Upper lobe of left lung (tissue), 4 donors: ENCODE data around the gene MNAT1.

Experiments used
- CTCF ChIP-seq, 6 experiments: fragments of 450-650 bp in 4 of 6; fragments of 200-600 bp in 2 of 6; sonication (generic) in 2 of 6; IDR thresholded peaks; one replicate each; pipeline ENCODE4 v1.5.1; 2016 to 2019; ENCODE audit warnings: antibody characterized with exemption in 6 of 6
- EP300 ChIP-seq, 4 donors: sonication (generic); formaldehyde crosslinking; IDR thresholded peaks; one replicate each; pipeline ENCODE4 v1.5.1; 2017; ENCODE audit warnings: antibody characterized with exemption in 4 of 4, control low read depth in 2 of 4
- POLR2A ChIP-seq, 4 donors: fragments of 450-650 bp; IDR thresholded peaks; one replicate each; pipeline ENCODE4 v1.5.1; 2016 to 2017; ENCODE audit warnings: antibody characterized with exemption in 4 of 4, mild to moderate bottlenecking in 2 of 4

GRCh38 chr14:60758885-60759284, 24.3 kb downstream of the MNAT1 start:
- TF ChIP-seq POLR2A (IDR thresholded peaks at IDR 0.05) (no peak), CTCF (IDR thresholded peaks at IDR 0.05) (no peak), EP300 (IDR thresholded peaks at IDR 0.05) (no peak)
